DMS114 treated with DMSO at 0.1 percent for 48 hours (cell line): Measurements from ENCODE around the gene HECTD4.

Source experiments
- DNase-seq: peaks from one replicate; lab custom pipeline; 2025; ENCODE audit not compliant: unreplicated experiment; lab: John Stamatoyannopoulos, UW

Gene HECTD4

DNA sequence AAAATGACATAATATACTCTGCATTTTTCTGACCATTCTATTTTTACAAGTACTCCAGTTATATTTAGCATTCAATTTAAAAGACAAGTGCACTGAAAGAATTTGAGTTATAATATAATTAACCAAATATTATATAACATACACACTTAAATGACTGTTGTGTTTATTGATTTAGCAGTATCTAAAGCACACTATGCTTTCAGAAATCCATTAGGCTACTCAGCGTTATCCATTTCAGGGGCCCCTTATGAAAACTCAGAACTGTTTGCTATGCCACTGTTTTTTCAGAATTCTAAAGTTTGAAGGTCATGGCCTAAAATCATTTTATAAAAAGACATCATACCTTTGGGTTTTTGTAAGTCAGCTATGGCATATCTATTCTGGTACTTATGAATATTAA, 57.1 kb downstream of the HECTD4 start:
- DNase-seq, result no peak

DNA sequence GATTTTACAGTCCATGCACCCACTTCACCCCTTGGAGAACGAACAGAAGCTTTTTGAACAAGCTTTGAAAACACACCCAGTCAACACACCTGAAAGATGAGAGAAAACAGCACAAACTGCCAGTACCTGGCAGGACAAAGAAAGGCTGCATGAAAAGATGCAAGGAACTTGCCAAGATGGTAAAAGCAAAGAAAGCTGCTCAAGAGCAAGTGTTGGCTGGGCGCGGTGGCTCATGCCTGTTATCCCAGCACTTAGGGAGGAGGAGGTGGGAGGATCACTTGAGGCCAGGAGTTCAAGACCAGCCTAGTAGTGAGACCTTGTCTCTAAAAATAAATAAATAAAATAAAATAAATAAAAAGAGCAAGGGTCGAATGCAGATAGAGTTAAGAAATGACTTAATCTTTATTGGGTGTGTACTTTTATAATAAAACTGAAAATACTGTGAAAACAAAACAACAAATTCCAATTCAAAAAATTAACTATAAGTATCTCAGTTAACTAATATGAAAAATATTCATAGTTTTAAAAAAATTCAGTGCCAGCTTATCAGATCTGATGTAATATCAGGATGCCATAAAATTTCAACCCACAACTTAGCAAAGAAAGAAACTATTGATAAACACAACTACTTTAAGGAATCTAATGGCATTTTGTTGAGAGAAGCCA, 59.2 kb downstream of the HECTD4 start:
- DNase-seq, result no peak

DNA sequence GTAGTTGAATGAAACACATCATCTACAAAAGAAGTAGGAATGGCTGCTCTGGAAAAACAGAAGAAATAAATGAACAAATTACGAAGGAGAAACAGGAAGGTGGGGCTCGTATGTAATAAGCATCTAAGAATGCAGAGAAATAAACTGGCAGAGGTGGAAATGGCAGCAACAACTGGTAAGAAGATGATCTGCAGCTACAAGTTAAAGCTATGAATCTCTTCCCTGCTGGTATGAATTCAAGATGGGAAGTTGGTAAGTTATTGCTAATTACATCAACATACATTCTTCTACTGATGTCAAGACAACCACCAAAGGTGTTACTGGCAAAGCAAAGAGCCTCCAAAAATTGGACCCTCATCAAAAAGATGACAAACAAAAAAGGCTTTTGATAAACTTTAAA, 59.8 kb downstream of the HECTD4 start:
- no peak for DNase-seq

DNA sequence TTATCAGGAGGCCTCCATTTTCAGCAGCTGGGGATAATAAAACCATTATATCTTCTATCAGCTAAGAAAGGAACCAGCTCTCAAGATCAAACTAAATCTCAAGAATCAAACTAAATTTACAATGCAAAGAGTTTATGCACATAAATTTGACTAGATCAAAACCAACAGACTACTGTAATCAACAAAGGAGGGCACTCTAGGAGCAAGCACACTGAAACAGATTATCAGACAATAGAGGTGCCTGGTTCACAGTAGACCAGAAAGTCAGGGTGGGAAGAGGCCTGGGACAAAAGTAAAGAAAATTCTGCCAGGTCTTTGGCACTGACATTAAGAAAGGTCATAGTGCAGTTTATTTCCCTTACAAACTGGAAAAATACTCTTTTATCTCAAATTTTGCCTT, 61.0 kb downstream of the HECTD4 start:
- DNase-seq, result no peak

DNA sequence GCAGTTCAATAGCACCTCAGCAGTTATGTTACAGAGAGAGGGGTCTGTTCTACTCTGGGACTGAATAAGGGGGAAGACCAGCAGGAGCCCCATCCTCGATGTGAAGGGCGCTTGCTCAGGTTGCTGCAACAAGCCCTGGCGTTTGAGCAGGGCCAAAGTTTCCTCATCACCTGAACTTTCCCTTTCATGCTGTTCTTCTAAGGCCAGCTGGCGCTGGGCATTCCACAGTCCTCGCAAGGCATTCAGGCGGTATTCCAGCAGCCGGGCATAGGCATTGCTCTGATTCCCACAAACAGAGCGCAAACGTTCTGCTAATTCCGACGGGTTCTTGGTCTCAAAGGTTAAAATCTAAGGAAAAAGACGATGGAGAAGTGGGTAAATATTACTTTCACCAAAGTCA, 62.8 kb downstream of the HECTD4 start:
- no peak for DNase-seq

DNA sequence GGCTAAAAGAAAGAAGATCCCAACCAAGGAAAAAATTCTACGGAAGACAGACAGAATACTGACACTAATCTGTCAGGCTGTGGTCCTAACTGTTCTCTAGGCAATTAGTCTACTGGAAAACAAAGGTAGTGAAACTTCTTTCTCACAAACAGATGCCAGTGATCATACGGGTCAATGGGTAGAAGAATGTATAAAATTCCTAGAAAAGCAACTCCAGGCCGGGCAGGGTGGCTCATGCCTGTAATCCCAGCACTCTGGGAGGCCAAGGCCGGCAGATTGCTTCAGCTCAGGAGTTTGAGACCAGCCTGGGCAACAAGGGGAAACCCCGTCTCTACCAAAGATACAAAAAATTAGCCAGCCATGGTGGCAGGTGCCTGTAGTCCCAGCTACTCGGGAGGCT, 64.8 kb downstream of the HECTD4 start:
- no peak for DNase-seq

DNA sequence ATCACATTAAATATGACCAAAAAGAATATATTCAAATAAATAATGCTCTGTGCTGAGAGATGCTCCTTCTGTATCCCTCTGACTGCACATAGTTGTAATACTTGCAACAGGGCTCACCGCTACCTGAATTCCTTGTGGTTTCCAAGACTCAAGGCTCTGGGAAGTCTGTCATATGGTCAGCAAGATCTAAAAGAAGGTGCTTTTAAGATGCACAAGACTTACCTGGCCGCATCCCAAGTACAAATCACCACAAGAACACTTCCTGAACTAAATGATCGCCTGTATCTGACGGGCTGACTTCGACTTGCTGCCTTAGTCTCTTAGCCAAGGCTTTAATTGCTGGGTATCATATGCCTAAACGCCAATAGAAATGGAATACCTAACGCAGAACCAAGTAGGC, 67.2 kb downstream of the HECTD4 start:
- DNase-seq, result no peak

DNA sequence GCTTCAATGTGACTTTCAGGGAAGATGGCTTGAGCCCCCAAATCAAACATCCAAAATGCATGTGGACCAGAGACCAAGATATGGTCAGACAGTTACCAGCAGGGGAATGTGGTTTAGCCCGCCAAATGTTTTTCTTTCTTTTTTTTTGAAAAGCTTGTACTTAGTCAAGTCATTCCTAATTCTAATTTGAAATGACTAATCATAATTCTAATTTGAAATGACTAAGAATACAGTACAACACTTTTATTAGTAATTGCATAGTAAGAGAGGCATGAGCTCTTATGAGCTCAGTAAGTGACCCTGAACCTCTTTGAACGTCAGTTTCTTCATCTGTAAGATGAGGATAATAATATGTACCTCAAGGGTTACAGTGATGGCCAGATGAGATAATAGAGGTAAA, 72.4 kb downstream of the HECTD4 start:
- no peak for DNase-seq

DNA sequence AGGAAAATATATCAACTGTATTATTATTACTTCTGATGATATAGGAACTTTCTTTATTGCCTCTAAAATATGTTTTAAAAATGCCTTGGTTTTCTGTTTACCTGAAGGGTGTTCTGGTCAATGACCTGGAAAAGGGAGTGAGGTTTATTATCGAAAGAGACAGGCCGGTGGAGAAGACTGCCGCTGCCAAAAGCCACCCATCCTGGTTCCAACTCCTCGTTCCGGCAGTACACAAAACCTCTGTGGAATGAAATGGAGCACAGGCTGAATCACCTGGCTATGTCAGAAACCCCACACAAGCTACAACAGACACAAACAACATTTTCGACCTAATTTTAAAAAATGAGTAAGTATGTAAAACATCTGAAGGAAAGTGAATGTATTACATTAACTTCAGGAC, 73.6 kb downstream of the HECTD4 start:
- no peak for DNase-seq

DNA sequence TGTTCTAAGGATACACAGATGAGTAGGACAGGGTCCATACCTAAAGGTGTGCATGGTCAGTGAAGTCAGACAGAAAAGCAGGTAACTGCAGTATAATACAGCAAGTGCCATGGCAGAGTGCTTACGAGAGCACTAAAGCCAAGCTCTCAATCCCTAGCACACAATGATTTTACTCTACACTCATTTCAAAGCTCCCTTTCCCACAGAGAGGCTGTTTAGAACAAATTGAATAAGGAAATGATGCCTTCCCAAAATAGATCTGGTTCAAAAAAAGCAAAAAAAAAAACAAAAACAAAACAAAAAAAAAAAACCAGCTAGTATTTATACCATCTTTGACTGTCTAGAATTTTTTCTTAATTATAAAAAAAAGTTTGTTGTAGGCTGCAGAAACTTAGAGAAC, 74.1 kb downstream of the HECTD4 start:
- no peak for DNase-seq

DNA sequence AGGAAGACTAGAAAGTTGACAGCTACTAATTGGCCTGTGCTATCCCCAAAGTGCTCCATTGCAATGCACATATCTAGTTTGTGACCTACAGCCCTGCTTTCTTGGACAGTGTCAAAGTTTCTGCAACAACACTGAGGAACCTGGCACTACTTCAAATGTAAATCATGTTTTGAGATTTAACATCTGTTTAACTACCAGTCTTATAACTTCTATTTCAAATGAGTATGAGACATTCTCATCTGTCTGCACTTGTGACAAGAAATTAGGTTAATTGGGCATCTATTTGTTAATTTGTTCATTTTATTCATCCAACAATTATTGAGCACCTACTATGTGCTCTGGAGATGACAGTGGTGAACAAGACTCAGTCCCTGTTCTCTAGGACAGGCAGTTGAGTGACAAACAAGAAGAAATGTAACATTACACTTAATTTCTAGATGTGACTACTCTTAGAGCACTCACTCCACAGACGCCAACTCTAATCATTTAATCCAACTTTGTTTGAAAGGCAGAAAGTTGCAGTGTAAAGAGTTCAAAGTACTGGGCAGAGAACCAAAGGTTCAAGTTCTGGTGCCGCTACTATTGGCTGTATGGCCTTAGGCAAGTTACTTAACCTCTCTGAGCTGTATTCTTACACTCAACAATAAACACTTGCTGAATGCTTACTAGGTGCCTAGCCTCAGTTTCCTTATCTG, 74.8 kb downstream of the HECTD4 start:
- no peak for DNase-seq

DNA sequence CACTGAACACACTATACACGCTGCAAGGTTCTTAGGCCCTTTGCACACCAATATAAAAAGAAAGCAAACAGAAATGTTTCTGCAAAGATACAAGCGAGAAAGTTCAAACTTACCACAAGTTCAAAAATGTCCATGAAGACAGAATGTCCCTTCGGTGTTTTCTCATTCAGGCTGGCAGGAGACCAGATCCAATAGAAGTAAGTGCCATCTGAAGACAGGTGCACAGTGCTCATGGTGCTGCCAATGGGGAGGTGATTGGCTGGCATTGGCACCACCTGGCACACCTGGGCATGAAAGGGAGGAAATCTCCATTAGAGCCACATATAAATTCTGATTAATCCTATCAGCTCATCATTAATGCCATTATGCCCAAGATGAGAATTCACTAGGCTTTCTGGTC, 76.3 kb downstream of the HECTD4 start:
- DNase-seq, result no peak

DNA sequence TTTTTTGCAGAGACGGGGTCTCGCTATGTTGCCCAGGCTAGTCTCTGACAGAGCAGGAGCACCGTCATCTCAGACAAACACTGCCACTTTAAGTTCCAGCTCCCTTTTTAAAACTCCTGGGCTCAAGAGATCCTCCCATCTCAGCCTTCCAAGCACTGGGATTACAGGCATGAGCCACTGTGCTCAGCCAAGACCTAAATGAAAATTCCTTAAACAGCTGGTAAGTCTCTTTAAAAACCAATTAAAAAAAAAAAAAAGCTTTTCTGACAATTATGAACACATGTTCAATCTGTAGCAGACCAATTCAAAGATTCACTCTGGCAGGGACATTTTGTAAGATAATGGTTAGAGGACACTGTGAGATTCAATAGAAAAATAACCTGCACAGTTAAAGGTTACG, 77.8 kb downstream of the HECTD4 start:
- DNase-seq, result no peak

DNA sequence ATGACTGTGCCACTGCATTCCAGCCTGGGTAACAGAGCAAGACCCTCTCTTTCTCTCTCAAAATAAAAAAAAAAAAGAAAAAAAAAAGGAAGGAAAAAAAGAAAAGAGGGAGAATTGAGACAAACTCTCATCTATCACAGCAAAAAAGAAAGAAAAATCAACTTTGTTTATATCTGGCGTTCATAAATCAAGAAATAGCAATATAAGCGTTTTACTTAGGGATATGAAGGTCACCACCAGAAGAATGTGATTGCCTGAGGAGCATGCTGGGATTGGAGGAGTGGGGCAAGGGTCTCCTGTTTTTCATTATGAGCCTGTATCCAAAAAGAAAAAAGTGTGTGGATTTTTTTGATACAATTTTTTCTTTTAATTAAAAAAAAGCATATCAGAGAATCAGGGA, 78.4 kb downstream of the HECTD4 start:
- DNase-seq, result no peak

DNA sequence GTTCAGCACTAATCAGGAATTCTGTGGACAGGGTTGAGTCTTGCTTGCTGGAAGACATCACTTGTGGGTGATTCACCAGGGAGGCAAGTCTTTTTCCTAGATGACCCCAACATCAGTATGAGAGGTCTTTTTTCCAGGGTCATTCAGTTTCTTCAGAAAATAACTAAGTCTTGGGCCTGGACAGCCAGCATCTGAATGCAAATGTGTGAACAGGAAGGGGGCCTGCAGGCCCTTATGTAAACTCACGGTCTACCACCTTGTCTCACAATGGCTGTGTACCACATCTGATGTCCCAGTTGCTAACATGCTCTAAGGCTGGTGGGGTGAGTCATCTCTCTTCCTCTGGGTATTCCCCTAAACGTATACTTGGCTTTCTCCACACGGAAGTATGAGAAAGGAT, 79.2 kb downstream of the HECTD4 start:
- no peak for DNase-seq

DNA sequence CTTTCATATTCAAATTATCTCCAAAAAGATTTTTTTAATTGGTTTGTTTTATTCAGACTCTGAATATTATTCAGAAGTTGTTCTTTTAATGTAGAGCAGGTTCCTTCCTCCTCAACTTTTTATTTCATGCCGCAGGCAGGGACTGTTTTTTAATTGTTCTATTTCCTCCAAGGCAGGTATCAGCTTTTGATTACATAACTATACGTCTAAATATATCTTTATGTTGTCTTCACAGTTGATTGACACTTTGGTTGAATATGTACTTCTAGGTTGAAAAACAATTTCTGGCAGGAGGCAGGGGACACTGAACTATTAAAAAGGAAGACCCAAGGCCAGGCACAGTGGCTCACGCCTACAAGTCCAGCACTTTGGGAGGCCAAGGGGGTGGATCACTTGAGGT, 82.5 kb downstream of the HECTD4 start:
- DNase-seq, result no peak

DNA sequence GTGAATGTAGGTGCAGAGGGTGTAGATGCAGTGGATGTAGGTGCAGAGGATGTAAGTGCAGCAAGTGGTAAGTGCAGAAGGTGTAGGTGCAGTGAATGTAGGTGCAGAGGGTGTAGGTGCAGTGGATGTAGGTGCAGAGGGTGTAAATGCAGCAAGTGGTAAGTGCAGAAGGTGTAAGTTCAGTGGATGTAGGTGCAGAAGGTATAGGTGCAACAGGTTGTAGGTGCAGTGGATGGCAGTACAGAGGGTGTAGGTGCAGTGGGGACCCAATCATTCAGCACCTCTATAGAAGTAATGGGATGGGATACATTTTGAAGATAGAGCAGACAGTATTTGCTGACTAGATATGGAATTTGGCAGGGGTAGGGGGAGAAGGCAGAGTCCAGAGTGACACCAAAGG, 85.0 kb downstream of the HECTD4 start:
- DNase-seq, result no peak

DNA sequence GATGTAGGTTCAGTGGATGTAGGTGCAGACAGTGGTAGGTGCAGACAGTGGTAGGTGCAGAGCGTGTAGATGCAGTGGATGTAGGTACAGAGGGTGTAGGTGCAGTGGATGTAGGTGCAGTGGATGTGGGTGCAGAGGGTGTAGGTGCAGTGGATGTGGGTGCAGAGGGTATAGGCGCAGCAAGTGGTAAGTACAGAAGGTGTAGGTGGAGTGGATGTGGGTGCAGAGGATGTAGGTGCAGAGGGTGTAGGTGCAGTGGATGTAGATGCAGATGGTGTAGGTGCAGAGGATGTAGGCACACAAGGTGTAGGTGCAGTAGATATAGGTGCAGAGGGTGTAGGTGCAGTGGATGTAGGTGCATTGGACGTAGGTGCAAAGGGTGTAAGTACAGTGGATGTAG, 86.0 kb downstream of the HECTD4 start:
- no peak for DNase-seq

DNA sequence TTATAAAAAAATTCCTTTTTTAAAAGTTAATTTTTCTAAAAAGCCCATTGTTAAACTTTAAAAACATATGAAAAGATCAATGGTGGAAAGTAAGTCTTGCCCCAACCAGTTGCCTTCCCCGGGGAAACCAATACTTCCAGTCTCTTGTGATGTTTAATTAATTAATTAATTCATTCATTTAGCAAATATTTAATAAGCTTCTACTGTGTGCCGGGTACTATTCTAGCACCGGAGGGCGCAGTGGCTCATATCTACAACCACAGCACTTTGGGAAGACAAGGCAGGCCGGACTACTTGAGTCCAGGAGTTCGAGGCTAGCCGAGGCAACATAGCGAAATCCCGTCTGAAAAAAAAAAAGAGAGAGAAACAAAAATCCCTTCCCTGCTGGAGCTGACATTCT, 87.4 kb downstream of the HECTD4 start:
- no peak for DNase-seq

DNA sequence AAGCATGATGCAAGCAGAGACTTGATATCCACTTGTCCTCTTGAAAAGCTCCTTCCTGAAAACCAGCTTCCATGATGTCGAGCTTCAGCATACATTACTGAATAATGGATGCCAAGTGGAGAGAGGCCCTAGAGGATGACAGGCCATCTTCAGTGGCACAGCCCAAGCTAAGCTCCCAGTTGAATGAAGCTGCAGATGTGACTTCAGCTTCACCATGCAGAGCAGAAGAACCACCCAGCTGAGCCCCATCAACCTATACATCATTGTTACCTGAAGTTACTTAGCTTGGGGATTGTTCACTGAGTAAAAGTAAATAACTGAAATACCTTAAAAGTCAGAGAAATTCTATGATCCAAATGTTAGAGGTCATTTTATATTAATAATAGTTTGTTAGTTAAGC, 93.6 kb downstream of the HECTD4 start:
- DNase-seq, result no peak

DNA sequence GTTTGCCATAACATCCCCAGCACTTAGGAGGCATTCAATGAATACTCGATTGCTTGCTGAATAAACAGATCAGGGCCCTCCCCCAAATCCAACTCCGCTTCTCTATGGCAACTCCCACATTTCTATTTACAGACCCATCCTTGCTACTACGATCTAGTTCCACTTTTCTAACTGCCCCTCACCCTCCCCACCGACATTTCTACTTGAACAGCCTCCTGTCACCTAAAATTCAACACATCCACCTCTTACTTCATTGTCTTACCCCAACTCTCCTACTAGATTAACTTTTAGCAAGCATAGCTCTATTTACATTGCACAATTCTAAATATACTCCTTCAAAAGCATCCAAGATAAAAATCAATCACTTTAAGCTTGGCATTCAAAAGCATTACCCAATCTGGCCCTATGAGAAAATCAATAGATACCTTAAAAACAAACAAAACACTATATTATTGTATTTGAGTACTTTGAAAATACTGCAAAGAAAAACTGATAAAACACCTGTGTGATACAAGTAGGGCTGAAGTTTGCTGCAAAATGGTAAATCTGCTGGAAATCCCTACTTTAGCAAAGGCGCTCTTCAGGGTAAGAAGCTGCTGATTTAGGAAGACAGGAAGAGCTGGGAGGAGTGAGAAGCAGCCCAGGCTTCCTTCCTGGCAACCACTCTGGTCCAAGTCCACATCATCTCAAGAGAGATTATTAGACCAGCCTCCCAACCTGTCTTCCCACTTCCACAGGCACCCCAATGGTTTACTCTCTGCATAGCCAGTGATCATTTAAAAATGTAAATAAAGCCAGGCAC, 96.4 kb downstream of the HECTD4 start:
- no peak for DNase-seq

DNA sequence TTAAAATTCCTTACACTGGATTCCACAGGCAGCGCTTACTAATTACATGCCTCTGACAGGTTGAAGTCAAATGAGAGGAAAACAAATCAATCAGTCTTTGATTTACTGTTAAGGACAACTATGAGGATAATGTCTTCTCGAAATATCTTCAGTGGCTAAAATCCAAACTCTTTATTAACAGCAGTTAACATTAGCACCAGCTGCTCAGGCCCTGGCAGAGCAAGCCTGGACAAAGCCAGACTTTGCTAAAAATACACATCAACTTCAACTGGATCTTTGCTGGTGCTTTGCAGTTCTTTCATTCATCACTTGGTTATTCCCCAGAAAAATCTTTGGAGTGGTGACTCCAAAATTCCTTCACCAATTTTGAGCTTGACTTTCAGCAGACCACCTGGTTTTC, 98.7 kb downstream of the HECTD4 start:
- no peak for DNase-seq
